ENCODE results near the gene SYF2. TPM values are rescaled to one million over a fixed set of nuclear protein-coding genes. Genes with fewer than 3 reads are reported as not detected.

The SYF2 gene
- total RNA-seq, 2 donors from 2014 or later = 27.0 to 32.7 TPM

DNA sequence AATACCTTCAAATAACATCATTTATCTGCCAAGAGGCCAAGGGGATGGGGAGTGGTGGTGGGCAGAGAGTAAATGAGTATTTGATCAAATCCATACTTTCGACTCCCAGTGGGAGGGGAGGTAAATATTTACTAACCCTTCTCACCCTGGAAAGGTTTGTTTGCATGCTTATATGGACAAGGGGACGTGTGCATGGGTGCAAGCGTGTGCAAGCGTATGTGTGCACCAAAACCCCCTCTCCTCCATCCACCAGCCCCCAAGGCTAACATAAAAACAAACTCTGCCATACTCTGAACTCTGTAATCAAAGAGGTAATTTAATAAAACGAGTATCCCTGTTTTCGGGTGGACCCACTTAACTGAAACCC lies 58.0 kb downstream of the SYF2 start:
- no peak for DNase-seq (ENCODE audit: low spot score)
- Mint-ChIP-seq H3K4me3 (no peak overlapping the region), H3K27ac (no peak overlapping the region)

DNA sequence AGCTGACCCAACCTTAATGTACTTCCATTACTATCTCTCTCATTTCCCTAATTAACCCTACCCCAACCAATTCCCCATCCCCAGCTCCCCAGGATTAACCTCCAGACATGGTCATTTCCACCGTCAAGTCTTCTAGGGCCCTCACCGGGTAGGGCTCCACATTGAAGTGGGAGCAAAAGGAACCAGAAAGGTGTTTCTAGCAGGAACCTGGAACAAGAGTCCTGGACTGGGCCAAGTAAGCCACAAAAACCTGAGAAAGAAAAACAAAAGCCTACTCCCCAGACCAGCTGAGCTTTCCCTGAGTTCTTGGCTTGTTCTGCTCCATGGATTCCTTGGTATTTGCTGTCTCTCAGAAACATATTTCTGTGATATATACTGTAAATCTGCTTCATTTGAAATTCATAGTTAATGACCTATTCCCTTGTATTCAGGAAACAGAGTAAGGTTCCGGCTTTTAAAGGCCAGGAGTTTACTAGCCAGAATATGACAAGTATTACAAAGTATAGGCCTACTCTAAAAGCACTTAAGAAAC lies 58.4 kb downstream of the SYF2 start:
- H3K9me3 Mint-ChIP-seq = peaks cover 3% of the 10 kb centered on the region
- no peak for ATAC-seq
- no peaks in the 10 kb centered on the region for H3K36me3 Mint-ChIP-seq
- no peak for DNase-seq (ENCODE audit: low spot score)
- no peaks in the 10 kb centered on the region for H3K27me3 Mint-ChIP-seq
- H3K27ac Mint-ChIP-seq = no peak overlapping the region
- no peaks in the 10 kb centered on the region for H3K4me1 Mint-ChIP-seq (ENCODE audit: low read depth in 2 of 2)
- no peak overlapping the region for H3K4me3 Mint-ChIP-seq

More for the DNA sequence above, 58.0 kb downstream of the SYF2 start:
- ATAC-seq = no peak
- Mint-ChIP-seq H3K36me3 (no peaks in the 10 kb centered on the region), H3K9me3 (peaks cover 3% of the 10 kb centered on the region), H3K27me3 (no peaks in the 10 kb centered on the region), H3K4me1 (ENCODE audit: low read depth in 2 of 2) (no peaks in the 10 kb centered on the region)

Other genes starting within 250 kb of the SYF2 start
- gene RSRP1, start 15.0 kb upstream of the SYF2 start, total RNA-seq = 100 to 1,000 TPM; 117 to 171 TPM
- gene RHD, start 40.0 kb upstream of the SYF2 start, total RNA-seq = not detected
- 100 to 1,000 TPM in 1 of 2 donors, 10 to 100 TPM in 1; 73.1 to 125 TPM for gene TMEM50A, start 105.8 kb upstream of the SYF2 start, total RNA-seq
- gene RHCE, start 188.3 kb upstream of the SYF2 start, total RNA-seq = not detected
- gene MACO1, start 198.4 kb upstream of the SYF2 start, total RNA-seq = 10 to 100 TPM; 15.8 to 18.8 TPM